HCT116 (cell line): ENCODE measurements around the gene OR52B2. TPM values are rescaled to one million over a fixed set of nuclear protein-coding genes. Genes with fewer than 3 reads are reported as not detected.

Experiments
- ATAC-seq: fragments of 200-7000 bp; cut with Tn5 transposase; 2 replicates; pipeline ENCODE4 v1.9.1; 2020; ENCODE audit warnings: mild to moderate bottlenecking, moderate library complexity
- BruUV-seq: library from RNA; stranded (reverse); fragments of 400-500 nt; replicated peaks from 2 replicates; lab custom pipeline; 2021; lab: Mats Ljungman, UMichigan
- CTCF ChIA-PET: fragments of 300-600 bp; sonication (Branson Sonifier 250); formaldehyde crosslinking; loops from one replicate; lab custom pipeline; 2021; ENCODE audit warnings: antibody characterized with exemption; lab: Charles Lee
- POLR2A ChIA-PET: fragments of 300-600, 350-600 bp; sonication (Branson Sonifier 250); formaldehyde crosslinking; loops from one replicate; lab custom pipeline; 2021; ENCODE audit warnings: antibody characterized with exemption; lab: Charles Lee
- RAD21 ChIA-PET, 2 experiments: fragments of 300-600 bp; sonication (Branson Sonifier 250); formaldehyde crosslinking; loops; one replicate each; lab custom pipeline; 2023; ENCODE audit warnings: low total read pairs in 2 of 2; ENCODE audit not compliant: uncharacterized antibody in 2 of 2, unreplicated experiment in 2 of 2, low non-redundant PET in 1 of 2; lab: Charles Lee
- DNase-seq: peaks from one replicate; pipeline ENCODE4 v3.0.0-alpha.2; 2010; ENCODE audit warnings: low read depth, low spot score
- H2AFZ ChIP-seq: fragments of 200-600 bp; shearing (Covaris generic), sonication (generic); 2 replicates; pipeline ENCODE4 v1.6.1; 2017; ENCODE audit warnings: low read depth, mixed run types, mixed read lengths, antibody characterized with exemption, low read length; ENCODE audit not compliant: poor library complexity, severe bottlenecking
- H3K27ac ChIP-seq: 2 replicates; pipeline ENCODE4 v1.5.1; 2012; ENCODE audit warnings: low read depth, low read length
- H3K27me3 ChIP-seq: fragments of 200-600 bp; sonication (generic); 2 replicates; pipeline ENCODE4 v1.6.1; 2016; ENCODE audit warnings: mixed run types, low read length, mixed read lengths; ENCODE audit not compliant: insufficient read depth
- H3K36me3 ChIP-seq, 2 experiments: fragments of 200-500 bp in 1 of 2; fragments of 200-600 bp in 1 of 2; sonication (Bioruptor generic) in 1 of 2; sonication (generic) in 1 of 2; 2 replicates each; pipeline versions ENCODE4 v1.5.1 to v1.6.1; 2014 to 2016; ENCODE audit warnings: low read length in 2 of 2, inconsistent platforms in 1 of 2, mixed read lengths in 1 of 2, mixed run types in 1 of 2; ENCODE audit not compliant: insufficient read depth in 2 of 2, control insufficient read depth in 1 of 2
- H3K4me1 ChIP-seq, 2 experiments: fragments of 200-600 bp in 1 of 2; sonication (generic) in 1 of 2; 2 replicates each; pipeline versions ENCODE4 v1.5.1 to v1.6.1; 2012 to 2017; ENCODE audit warnings: low read length in 2 of 2, inconsistent platforms in 1 of 2, mild to moderate bottlenecking in 1 of 2, mixed read lengths in 1 of 2, mixed run types in 1 of 2, moderate library complexity in 1 of 2; ENCODE audit not compliant: insufficient read depth in 2 of 2, control insufficient read depth in 1 of 2
- H3K4me2 ChIP-seq: fragments of 200-600 bp; sonication (generic); 2 replicates; pipeline ENCODE4 v1.6.1; 2017; ENCODE audit warnings: mixed run types, low read length, mixed read lengths
- H3K4me3 ChIP-seq, 2 experiments: fragments of 200-600 bp in 1 of 2; sonication (generic) in 1 of 2; replicated peaks in 1 of 2; 2 replicates each; pipeline ENCODE4 v1.5.1; 2011 to 2016; ENCODE audit warnings: low read length in 2 of 2, control low read depth in 1 of 2, low read depth in 1 of 2, mild to moderate bottlenecking in 1 of 2, mixed read lengths in 1 of 2, mixed run types in 1 of 2
- H3K79me2 ChIP-seq: fragments of 200-600 bp; sonication (generic); 2 replicates; pipeline ENCODE4 v1.6.1; 2017; ENCODE audit warnings: mild to moderate bottlenecking, mixed run types, low read length, moderate library complexity, mixed read lengths; ENCODE audit not compliant: insufficient read depth
- H3K9ac ChIP-seq: fragments of 200-600 bp; sonication (generic); 2 replicates; pipeline ENCODE4 v1.6.1; 2016; ENCODE audit warnings: low read length, mixed read lengths
- H3K9me2 ChIP-seq: fragments of 200-600 bp; sonication (generic), shearing (Covaris generic); 2 replicates; pipeline ENCODE4 v1.6.1; 2017; ENCODE audit warnings: mixed run types, mild to moderate bottlenecking, moderate library complexity; ENCODE audit not compliant: insufficient read depth
- H3K9me3 ChIP-seq, 2 experiments: fragments of 200-500 bp in 1 of 2; fragments of 200-600 bp in 1 of 2; sonication (Bioruptor generic) in 1 of 2; sonication (generic) in 1 of 2; 2 replicates each; pipeline ENCODE4 v1.6.1; 2014 to 2017; ENCODE audit warnings: low read length in 2 of 2, mixed read lengths in 2 of 2, inconsistent platforms in 1 of 2, low read depth in 1 of 2, mild to moderate bottlenecking in 1 of 2, mixed run types in 1 of 2, moderate library complexity in 1 of 2; ENCODE audit not compliant: control insufficient read depth in 1 of 2, insufficient read depth in 1 of 2
- H4K20me1 ChIP-seq: fragments of 200-600 bp; sonication (generic), shearing (Covaris generic); 2 replicates; pipeline ENCODE4 v1.6.1; 2017; ENCODE audit warnings: mixed run types, mild to moderate bottlenecking, moderate library complexity; ENCODE audit not compliant: insufficient read depth
- CBX3 ChIP-seq: IDR thresholded peaks from 2 replicates; pipeline ENCODE4 v1.6.1; 2012; ENCODE audit warnings: low read depth
- EGR1 ChIP-seq: IDR thresholded peaks from 2 replicates; pipeline ENCODE4 v1.6.1; 2012; ENCODE audit warnings: low read depth
- ELF1 ChIP-seq: IDR thresholded peaks from 2 replicates; pipeline ENCODE4 v1.6.1; 2012; ENCODE audit warnings: low read depth, borderline replicate concordance
- MAX ChIP-seq: IDR thresholded peaks from 2 replicates; pipeline ENCODE4 v1.6.1; 2012
- POLR2A ChIP-seq: IDR thresholded peaks from 2 replicates; pipeline ENCODE4 v1.7.0; 2011; ENCODE audit warnings: borderline replicate concordance; ENCODE audit not compliant: insufficient read depth, insufficient read length; ENCODE audit errors: extremely low read depth
- RAD21 ChIP-seq: IDR thresholded peaks from 2 replicates; pipeline ENCODE4 v1.6.1; 2012; ENCODE audit warnings: low read depth, mild to moderate bottlenecking
- REST ChIP-seq: IDR thresholded peaks from 2 replicates; pipeline ENCODE4 v1.6.1; 2012; ENCODE audit warnings: low read depth
- SRF ChIP-seq: IDR thresholded peaks from 2 replicates; pipeline ENCODE4 v1.6.1; 2012; ENCODE audit warnings: low read depth
- intact Hi-C: fragments of 100-400 bp; cut with micrococcal nuclease; formaldehyde crosslinking; loops from 2 replicates; pipeline ENCODE4 v1.10.0; 2022
- total RNA-seq: library from RNA; stranded (reverse); gene quantifications from one replicate; pipeline ENCODE4 v1.2.1, GENCODE V29; 2021; ENCODE audit not compliant: unreplicated experiment

The OR52B2 gene
- total RNA-seq, 1 experiment from 2014 or later = not detected

GRCh38 chr11:6194065-6194581 is 24.0 kb upstream of the OR52B2 start:
- ATAC-seq (no peak), DNase-seq (no peak)
- ChIA-PET POLR2A (no interaction called here), CTCF (no interaction called here), RAD21 (no interaction called here)
- intact Hi-C loops = no loop called here
- H3K79me2 ChIP-seq = no peaks in the 10 kb centered on the region
- H4K20me1 ChIP-seq = no peaks in the 10 kb centered on the region
- no peaks in the 10 kb centered on the region for H3K9me2 ChIP-seq
- no peak for TF ChIP-seq ELF1
- no peak for TF ChIP-seq SRF
- no peak for TF ChIP-seq MAX
- TF ChIP-seq REST = no peak
- no peaks in the 10 kb centered on the region for H3K36me3 ChIP-seq
- no peaks in the 10 kb centered on the region for H3K9me3 ChIP-seq
- H2AFZ ChIP-seq = no peak overlapping the region
- H3K9ac ChIP-seq = no peak overlapping the region
- H3K4me1 ChIP-seq = no peaks in the 10 kb centered on the region
- H3K4me2 ChIP-seq = no peak overlapping the region
- H3K4me3 ChIP-seq = no peak overlapping the region
- H3K27ac ChIP-seq = no peak overlapping the region
- H3K27me3 ChIP-seq = peaks cover 50% of the 10 kb centered on the region
- BruUV-seq = no TSS peak

GRCh38 chr11:6191742-6192141 is 21.6 kb upstream of the OR52B2 start:
- Histone ChIP-seq H3K4me3 (no peak overlapping the region), H3K4me1 (no peaks in the 10 kb centered on the region), H3K4me2 (no peak overlapping the region), H3K27me3 (peaks cover 37% of the 10 kb centered on the region), H3K27ac (no peak overlapping the region), H2AFZ (no peak overlapping the region), H3K9ac (no peak overlapping the region), H3K9me3 (no peaks in the 10 kb centered on the region), H3K36me3 (no peaks in the 10 kb centered on the region), H3K79me2 (no peaks in the 10 kb centered on the region), H3K9me2 (no peaks in the 10 kb centered on the region), H4K20me1 (no peaks in the 10 kb centered on the region)
- POLR2A ChIA-PET = no interaction called here
- intact Hi-C loops = no loop called here
- TF ChIP-seq RAD21 = no peak
- TF ChIP-seq POLR2A = no peak
- TF ChIP-seq CBX3 = no peak
- no peak for TF ChIP-seq EGR1
- no peak for TF ChIP-seq MAX
- no peak for DNase-seq
- RAD21 ChIA-PET = no interaction called here
- CTCF ChIA-PET = no interaction called here
- BruUV-seq = no TSS peak
- ATAC-seq = no peak
